CD4-positive, alpha-beta T cell (primary cell): ENCODE data around the gene PUDP. TPM values are rescaled to one million over a fixed set of nuclear protein-coding genes. Genes with fewer than 3 reads are reported as not detected.
"Not testable (repeated sequence)": the region's sequence is repeated elsewhere in the genome, so short reads cannot be mapped to it uniquely, and the experiment has no call there.

Experiments
- ATAC-seq: fragments of 200-7000 bp; cut with Tn5 transposase; one replicate; pipeline ENCODE4 v1.10.0; 2022; ENCODE audit warnings: mild to moderate bottlenecking; ENCODE audit not compliant: poor library complexity
- CTCF ChIA-PET: fragments of 350-600 bp; sonication (Branson Sonifier 250); formaldehyde crosslinking; loops from one replicate; lab custom pipeline; 2021; ENCODE audit warnings: antibody characterized with exemption, inconsistent platforms; lab: Charles Lee
- POLR2A ChIA-PET: fragments of 350-600 bp; sonication (Branson Sonifier 250); formaldehyde crosslinking; loops from one replicate; lab custom pipeline; 2021; ENCODE audit warnings: antibody characterized with exemption, inconsistent platforms; lab: Charles Lee
- DNase-seq, 14 experiments: peaks; one replicate each; pipeline ENCODE4 v3.0.0-alpha.2; 2013 to 2020; ENCODE audit warnings: mixed read lengths in 2 of 14
- H3K27ac ChIP-seq, 2 donors: one replicate each; pipeline versions ENCODE4 v1.5.1 to v1.7.0; 2013; ENCODE audit warnings: low read length in 2 of 2, low read depth in 1 of 2, mild to moderate bottlenecking in 1 of 2
- H3K27me3 ChIP-seq, 2 experiments: 1 replicate in 1 of 2; 2 replicates in 1 of 2; pipeline versions ENCODE4 v1.6.1 to v1.7.0; 2013; ENCODE audit warnings: low read length in 2 of 2, control low read depth in 1 of 2, mild to moderate bottlenecking in 1 of 2, moderate library complexity in 1 of 2; ENCODE audit not compliant: insufficient read depth in 2 of 2, control insufficient read depth in 1 of 2
- H3K36me3 ChIP-seq: one replicate; pipeline ENCODE4 v1.6.1; 2013; ENCODE audit warnings: low read length, control low read depth; ENCODE audit not compliant: insufficient read depth
- H3K4me1 ChIP-seq: one replicate; pipeline ENCODE4 v1.6.1; 2013; ENCODE audit warnings: low read length, control low read depth; ENCODE audit not compliant: insufficient read depth
- H3K4me3 ChIP-seq: one replicate; pipeline ENCODE4 v1.5.1; 2013; ENCODE audit warnings: mild to moderate bottlenecking, low read length, moderate library complexity
- H3K9me3 ChIP-seq, 2 experiments: 1 replicate in 1 of 2; 2 replicates in 1 of 2; pipeline versions ENCODE4 v1.6.1 to v1.7.0; 2013; ENCODE audit warnings: low read length in 2 of 2, mild to moderate bottlenecking in 2 of 2, control low read depth in 1 of 2, moderate library complexity in 1 of 2; ENCODE audit not compliant: control insufficient read depth in 1 of 2, insufficient read depth in 1 of 2
- H3K27ac Mint-ChIP-seq: one replicate; pipeline ENCODE4 v1.8.0; 2020; ENCODE audit warnings: mixed read lengths
- H3K27me3 Mint-ChIP-seq: one replicate; pipeline ENCODE4 v1.8.0; 2021; ENCODE audit warnings: mixed read lengths
- H3K36me3 Mint-ChIP-seq: one replicate; pipeline ENCODE4 v1.8.0; 2021; ENCODE audit warnings: low read depth, mixed read lengths
- H3K4me1 Mint-ChIP-seq: one replicate; pipeline ENCODE4 v1.8.0; 2021; ENCODE audit warnings: low read depth, mixed read lengths
- H3K4me3 Mint-ChIP-seq: one replicate; pipeline ENCODE4 v1.8.0; 2020; ENCODE audit warnings: mild to moderate bottlenecking, mixed read lengths
- H3K9me3 Mint-ChIP-seq: one replicate; pipeline ENCODE4 v1.8.0; 2020; ENCODE audit warnings: mixed read lengths
- intact Hi-C, 2 experiments: fragments of 100-400 bp; cut with DNase I in 1 of 2; cut with micrococcal nuclease in 1 of 2; formaldehyde crosslinking; loops; one replicate each; pipeline versions ENCODE4 v1.15.1 to v1.9.0; 2023 to 2025; cut with DNase I, micrococcal nuclease
- total RNA-seq, 174 experiments: library from RNA in 2 of 174; stranded (reverse) in 2 of 174; gene quantifications; one replicate each; pipeline ENCODE4 v1.2.3 and lab custom pipeline; 2021 to 2026
- TF ChIP-seq, protein P1 (sequence below): fragments of 200-600 bp; IDR thresholded peaks from one replicate; pipeline ENCODE4 v1.8.0; 2022; ENCODE audit warnings: antibody characterized with exemption, mild to moderate bottlenecking

PUDP gene
- total RNA-seq, 2 experiments from 2014 or later: 3.2 to 3.5 TPM

GRCh38 chrX:7028246-7028645, 119.7 kb downstream of the PUDP start:
- ChIA-PET POLR2A (no interaction called here), CTCF (no interaction called here)
- Mint-ChIP-seq H3K4me3 (no peak overlapping the region), H3K4me1 (no peaks in the 10 kb centered on the region), H3K36me3 (no peaks in the 10 kb centered on the region), H3K27ac (no peak overlapping the region), H3K27me3 (no peaks in the 10 kb centered on the region), H3K9me3 (no peaks in the 10 kb centered on the region)
- H3K36me3 ChIP-seq: no peaks in the 10 kb centered on the region
- intact Hi-C loops: no loop called here
- DNase-seq (no peak), ATAC-seq (no peak)
- H3K27ac ChIP-seq: no peak overlapping the region
- TF ChIP-seq, protein P1, sequence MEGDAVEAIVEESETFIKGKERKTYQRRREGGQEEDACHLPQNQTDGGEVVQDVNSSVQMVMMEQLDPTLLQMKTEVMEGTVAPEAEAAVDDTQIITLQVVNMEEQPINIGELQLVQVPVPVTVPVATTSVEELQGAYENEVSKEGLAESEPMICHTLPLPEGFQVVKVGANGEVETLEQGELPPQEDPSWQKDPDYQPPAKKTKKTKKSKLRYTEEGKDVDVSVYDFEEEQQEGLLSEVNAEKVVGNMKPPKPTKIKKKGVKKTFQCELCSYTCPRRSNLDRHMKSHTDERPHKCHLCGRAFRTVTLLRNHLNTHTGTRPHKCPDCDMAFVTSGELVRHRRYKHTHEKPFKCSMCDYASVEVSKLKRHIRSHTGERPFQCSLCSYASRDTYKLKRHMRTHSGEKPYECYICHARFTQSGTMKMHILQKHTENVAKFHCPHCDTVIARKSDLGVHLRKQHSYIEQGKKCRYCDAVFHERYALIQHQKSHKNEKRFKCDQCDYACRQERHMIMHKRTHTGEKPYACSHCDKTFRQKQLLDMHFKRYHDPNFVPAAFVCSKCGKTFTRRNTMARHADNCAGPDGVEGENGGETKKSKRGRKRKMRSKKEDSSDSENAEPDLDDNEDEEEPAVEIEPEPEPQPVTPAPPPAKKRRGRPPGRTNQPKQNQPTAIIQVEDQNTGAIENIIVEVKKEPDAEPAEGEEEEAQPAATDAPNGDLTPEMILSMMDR: no peak
- H3K9me3 ChIP-seq: no peaks in the 10 kb centered on the region
- no peaks in the 10 kb centered on the region for H3K4me1 ChIP-seq
- H3K4me3 ChIP-seq: no peak overlapping the region
- no peaks in the 10 kb centered on the region for H3K27me3 ChIP-seq

DNA sequence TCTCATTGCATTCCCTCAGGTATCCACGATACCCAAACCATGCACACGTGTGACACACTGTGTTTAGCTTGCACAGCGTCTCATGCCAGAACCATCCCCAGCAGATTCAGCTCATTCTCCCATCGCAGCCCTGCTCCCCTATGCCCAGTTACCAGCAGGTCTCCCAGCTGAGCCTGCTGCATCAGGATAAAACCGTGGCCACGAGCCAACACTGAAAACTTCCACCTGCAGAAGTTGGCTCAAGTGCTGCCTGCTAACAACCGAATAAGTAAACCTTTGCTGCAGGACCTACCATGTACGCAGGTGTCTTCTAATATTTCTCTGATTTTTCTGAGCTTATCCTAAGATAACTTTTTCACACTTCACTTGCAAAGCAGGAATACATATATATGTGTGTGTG, 120.9 kb downstream of the PUDP start:
- ChIA-PET POLR2A (no interaction called here), CTCF (no interaction called here)
- H3K9me3 ChIP-seq: no peaks in the 10 kb centered on the region
- no peaks in the 10 kb centered on the region for H3K36me3 Mint-ChIP-seq
- H3K4me3 Mint-ChIP-seq: no peak overlapping the region
- no peaks in the 10 kb centered on the region for H3K27me3 Mint-ChIP-seq
- no peak overlapping the region for H3K27ac ChIP-seq
- H3K4me3 ChIP-seq: no peak overlapping the region
- no peak for ATAC-seq
- no peak for DNase-seq
- intact Hi-C loops: no loop called here
- H3K36me3 ChIP-seq: no peaks in the 10 kb centered on the region
- no peaks in the 10 kb centered on the region for H3K27me3 ChIP-seq
- H3K9me3 Mint-ChIP-seq: no peaks in the 10 kb centered on the region
- H3K27ac Mint-ChIP-seq: no peak overlapping the region
- no peaks in the 10 kb centered on the region for H3K4me1 ChIP-seq
- H3K4me1 Mint-ChIP-seq: no peaks in the 10 kb centered on the region
- TF ChIP-seq, protein P1: no peak

DNA sequence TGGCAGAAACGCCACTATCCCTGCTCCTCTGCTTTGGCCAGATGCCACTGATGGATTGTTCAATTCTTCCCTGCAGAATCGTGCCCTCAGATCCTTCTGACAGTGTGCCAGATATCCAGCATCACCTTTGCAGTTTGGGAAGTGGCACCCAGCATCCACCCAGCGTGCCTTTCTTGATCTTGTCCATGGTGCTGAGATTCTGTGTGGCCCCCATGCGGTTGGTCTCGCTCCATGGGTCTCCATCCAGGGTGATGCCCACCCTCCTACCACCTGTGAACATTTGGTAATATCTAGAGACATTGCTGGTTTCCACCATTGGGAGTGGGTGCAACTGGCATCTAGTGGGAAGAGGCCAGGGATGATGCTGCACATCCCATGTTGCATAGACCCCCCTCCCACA, 121.6 kb downstream of the PUDP start:
- intact Hi-C loops, CTCF ChIA-PET, H3K27ac ChIP-seq, H3K27me3 Mint-ChIP-seq, H3K4me1 Mint-ChIP-seq, H3K9me3 ChIP-seq, H3K4me3 ChIP-seq, H3K27ac Mint-ChIP-seq, ATAC-seq, H3K36me3 ChIP-seq, H3K4me1 ChIP-seq, DNase-seq, H3K4me3 Mint-ChIP-seq, H3K27me3 ChIP-seq, H3K36me3 Mint-ChIP-seq, POLR2A ChIA-PET, H3K9me3 Mint-ChIP-seq: not testable (repeated sequence)

- Histone ChIP-seq H3K27me3 (no peaks in the 10 kb centered on the region), H3K4me1 (no peaks in the 10 kb centered on the region), H3K36me3 (no peaks in the 10 kb centered on the region), H3K9me3 (no peaks in the 10 kb centered on the region), H3K27ac (no peak overlapping the region), H3K4me3 (no peak overlapping the region)
- ATAC-seq (no peak), DNase-seq (no peak)
- intact Hi-C loops: no loop called here
- TF ChIP-seq, protein P1: no peak
- Mint-ChIP-seq H3K27me3 (no peaks in the 10 kb centered on the region), H3K9me3 (no peaks in the 10 kb centered on the region), H3K4me1 (no peaks in the 10 kb centered on the region), H3K27ac (no peak overlapping the region), H3K36me3 (no peaks in the 10 kb centered on the region), H3K4me3 (no peak overlapping the region)
- ChIA-PET CTCF (no interaction called here), POLR2A (no interaction called here)
These were observed 122.5 kb downstream of the PUDP start for GRCh38 chrX:7025471-7025870.
